Measurements from ENCODE around the gene SIN3B. TPM values are rescaled to one million over a fixed set of nuclear protein-coding genes. Genes with fewer than 3 reads are reported as not detected.

SIN3B gene
- total and polyA plus RNA-seq, 9 of the 15 experiments (the other 6 are each of a cell fraction or from before 2014, with no cell fraction given), result 0.51 to 34.2 (median 14.3) TPM

GRCh38 chr19:16829010-16829821 is at the start of gene SIN3B (continued):
- TF ChIP-seq HBP1 (CRISPR knock-in tag; IDR thresholded peaks at IDR 0.05), result no peak
- TF ChIP-seq DIDO1 (tag; IDR thresholded peaks at IDR 0.05; ENCODE audit: low read depth), result peak; percentile 61; the same call in 1 of the 2 replicates
- TF ChIP-seq ZKSCAN1 (IDR thresholded peaks at IDR 0.05; ENCODE audit: low read depth, low read length), result 0 out of 2 replicates have a peak, but pooled peaks have one; percentile 36
- peak; percentile 74 for TF ChIP-seq ZBTB7A (IDR thresholded peaks at IDR 0.05; ENCODE audit: borderline replicate concordance, control insufficient read depth, low read depth, low read length)
- TF ChIP-seq ATF7 (IDR thresholded peaks at IDR 0.05), result peak; percentile 51; the same call in 1 of the 2 replicates
- TF ChIP-seq THAP12 (CRISPR knock-in tag; IDR thresholded peaks at IDR 0.05), result peak; percentile 56; the same call in 1 of the 2 replicates
- peak; percentile 82 for TF ChIP-seq RBFOX2 (IDR thresholded peaks at IDR 0.05; ENCODE audit: low read depth, low read length)
- no peak for TF ChIP-seq TEAD1 (CRISPR knock-in tag; IDR thresholded peaks at IDR 0.05)
- no peak for TF ChIP-seq EWSR1 (IDR thresholded peaks at IDR 0.05; ENCODE audit: borderline replicate concordance, low read depth, partially characterized antibody)
- TF ChIP-seq SNAPC5 (CRISPR knock-in tag; IDR thresholded peaks at IDR 0.05), result no peak
- TF ChIP-seq PHF21A (IDR thresholded peaks at IDR 0.05; ENCODE audit: borderline replicate concordance, low read depth), result no peak
- TF ChIP-seq ZBTB12 (CRISPR knock-in tag; IDR thresholded peaks at IDR 0.05), result peak; percentile 54
- TF ChIP-seq NRF1 (conservative IDR thresholded peaks at IDR 0.05 in 1 of 2, IDR thresholded peaks at IDR 0.05 in 1 of 2), result peak; percentile 95
- 0 out of 2 replicates have a peak, but pooled peaks have one; percentile 35 for TF ChIP-seq EP400 (IDR thresholded peaks at IDR 0.05)
- TF ChIP-seq DPF2 (IDR thresholded peaks at IDR 0.05), result peak; percentile 76; the same call in 1 of the 2 replicates
- TF ChIP-seq ATF4 (CRISPR knock-in tag; IDR thresholded peaks at IDR 0.05), result no peak
- peak; percentile 72 for TF ChIP-seq KDM5B (IDR thresholded peaks at IDR 0.05; ENCODE audit: insufficient replicate concordance, low read depth, low read length)
- peak; percentile 12; the same call in 1 of the 2 replicates for TF ChIP-seq HCFC1 (IDR thresholded peaks at IDR 0.05; ENCODE audit: low read depth, low read length)
- peak; percentile 50 to 58; a peak in 3 of 4 replicates for TF ChIP-seq MNT (conservative IDR thresholded peaks at IDR 0.05)
